ENCODE results near the gene NEK4.
"Not testable (repeated sequence)": the region's sequence is repeated elsewhere in the genome, so short reads cannot be mapped to it uniquely, and the experiment has no call there.

Gene NEK4

GRCh38 chr3:52743152-52743551 is 27.6 kb downstream of the NEK4 start:
- in situ Hi-C loops (cut with MboI; ENCODE audit: low sequenced_read_pairs): no loop called here

GRCh38 chr3:52742418-52743041 is 28.2 kb downstream of the NEK4 start:
- in situ Hi-C loops (cut with MboI; ENCODE audit: low sequenced_read_pairs): no loop called here

- in situ Hi-C loops (cut with MboI; ENCODE audit: low sequenced_read_pairs): no loop called here
These were observed 31.0 kb downstream of the NEK4 start for GRCh38 chr3:52739730-52740129.

GRCh38 chr3:52733256-52733891 is 37.4 kb downstream of the NEK4 start:
- in situ Hi-C loops (cut with MboI; ENCODE audit: low sequenced_read_pairs): no loop called here

GRCh38 chr3:52731590-52731989 is 39.1 kb downstream of the NEK4 start:
- in situ Hi-C loops (cut with MboI; ENCODE audit: low sequenced_read_pairs): no loop called here

GRCh38 chr3:52730681-52731080 is 40.1 kb downstream of the NEK4 start:
- in situ Hi-C loops (cut with MboI; ENCODE audit: low sequenced_read_pairs): no loop called here

GRCh38 chr3:52728753-52729152 is 42.0 kb downstream of the NEK4 start:
- in situ Hi-C loops (cut with MboI; ENCODE audit: low sequenced_read_pairs): not testable (repeated sequence)

- in situ Hi-C loops (cut with MboI; ENCODE audit: low sequenced_read_pairs): no loop called here
These were observed 46.2 kb downstream of the NEK4 start for GRCh38 chr3:52724511-52724910.

- in situ Hi-C loops (cut with MboI; ENCODE audit: low sequenced_read_pairs): no loop called here
These were observed 46.8 kb downstream of the NEK4 start for GRCh38 chr3:52723935-52724334.

- in situ Hi-C loops (cut with MboI; ENCODE audit: low sequenced_read_pairs): no loop called here
These were observed 48.2 kb downstream of the NEK4 start for GRCh38 chr3:52722491-52722890.

- in situ Hi-C loops (cut with MboI; ENCODE audit: low sequenced_read_pairs): no loop called here
These were observed 49.1 kb downstream of the NEK4 start for GRCh38 chr3:52721730-52722008.

GRCh38 chr3:52721002-52721729 is 49.6 kb downstream of the NEK4 start:
- in situ Hi-C loops (cut with MboI; ENCODE audit: low sequenced_read_pairs): no loop called here

- in situ Hi-C loops (cut with MboI; ENCODE audit: low sequenced_read_pairs): no loop called here
These were observed 51.1 kb downstream of the NEK4 start for GRCh38 chr3:52719618-52720017.

GRCh38 chr3:52715714-52716305 is 54.9 kb downstream of the NEK4 start:
- in situ Hi-C loops (cut with MboI; ENCODE audit: low sequenced_read_pairs): no loop called here

- in situ Hi-C loops (cut with MboI; ENCODE audit: low sequenced_read_pairs): no loop called here
These were observed 56.1 kb downstream of the NEK4 start for GRCh38 chr3:52714335-52715302.

GRCh38 chr3:52712291-52713212 is 58.2 kb downstream of the NEK4 start:
- in situ Hi-C loops (cut with MboI; ENCODE audit: low sequenced_read_pairs): no loop called here

GRCh38 chr3:52710512-52710911 is 60.2 kb downstream of the NEK4 start:
- in situ Hi-C loops (cut with MboI; ENCODE audit: low sequenced_read_pairs): no loop called here

- in situ Hi-C loops (cut with MboI; ENCODE audit: low sequenced_read_pairs): no loop called here
These were observed 63.2 kb downstream of the NEK4 start for GRCh38 chr3:52707585-52707984.

GRCh38 chr3:52705688-52706686 is 64.8 kb downstream of the NEK4 start, which contains the start of the genes GLT8D1 and SPCS1:
Gene GLT8D1 (minus strand): TSS chr3:52705791. CDS start chr3:52700460, 5,331 bp downstream.
Gene SPCS1 (plus strand): TSS chr3:52706106. CDS start chr3:52706247, 141 bp downstream.
- in situ Hi-C loops (cut with MboI; ENCODE audit: low sequenced_read_pairs): no loop called here
